Muscle of leg (tissue), 11 donors: ENCODE measurements around the gene SH2D2A. TPM values are rescaled to one million over a fixed set of nuclear protein-coding genes. Genes with fewer than 3 reads are reported as not detected.

Experiments used
- DNase-seq: peaks from one replicate; pipeline ENCODE4 v3.0.0; 2013
- H3K27ac ChIP-seq: one replicate; pipeline ENCODE4 v1.5.1; 2013; ENCODE audit warnings: mild to moderate bottlenecking, low read length, control low read depth
- H3K27me3 ChIP-seq: one replicate; pipeline ENCODE4 v1.6.1; 2013; ENCODE audit warnings: low read length; ENCODE audit not compliant: control insufficient read depth, insufficient read depth
- H3K36me3 ChIP-seq: one replicate; pipeline ENCODE4 v1.6.1; 2013; ENCODE audit warnings: low read length; ENCODE audit not compliant: control insufficient read depth, insufficient read depth
- H3K4me1 ChIP-seq: one replicate; pipeline ENCODE4 v1.6.1; 2013; ENCODE audit warnings: low read length; ENCODE audit not compliant: control insufficient read depth, insufficient read depth
- H3K4me3 ChIP-seq: one replicate; pipeline ENCODE4 v1.5.1; 2013; ENCODE audit warnings: low read length, control low read depth
- H3K9me3 ChIP-seq: replicated peaks from 2 replicates; pipeline ENCODE4 v1.6.1; 2013; ENCODE audit warnings: low read depth, low read length; ENCODE audit not compliant: control insufficient read depth
- WGBS: methylation state at CpG from one replicate; pipeline ENCODE4 v1.1.5; 2013; ENCODE audit warnings: missing lambda C conversion rate; ENCODE audit not compliant: insufficient coverage; 5-methylcytosine and 5-hydroxymethylcytosine counted together
- polyA plus RNA-seq, 8 donors: library from polyadenylated mRNA; unstranded; fragments of 120-200 nt; gene quantifications; one replicate each; pipeline versions ENCODE4 v1.2.1 to v1.2.3, GENCODE V29; 2013; ENCODE audit warnings: inconsistent platforms in 1 of 8, low replicate concordance in 1 of 8; ENCODE audit not compliant: insufficient read length in 8 of 8, insufficient read depth in 1 of 8
- total RNA-seq: library from RNA; stranded (reverse); fragments of 120-200 nt; gene quantifications from one replicate; pipeline ENCODE4 v1.2.4, GENCODE V29; 2013

The SH2D2A gene
- total and polyA plus RNA-seq, 9 donors, result 0.61 to 1.4 (median 0.82) TPM

DNA sequence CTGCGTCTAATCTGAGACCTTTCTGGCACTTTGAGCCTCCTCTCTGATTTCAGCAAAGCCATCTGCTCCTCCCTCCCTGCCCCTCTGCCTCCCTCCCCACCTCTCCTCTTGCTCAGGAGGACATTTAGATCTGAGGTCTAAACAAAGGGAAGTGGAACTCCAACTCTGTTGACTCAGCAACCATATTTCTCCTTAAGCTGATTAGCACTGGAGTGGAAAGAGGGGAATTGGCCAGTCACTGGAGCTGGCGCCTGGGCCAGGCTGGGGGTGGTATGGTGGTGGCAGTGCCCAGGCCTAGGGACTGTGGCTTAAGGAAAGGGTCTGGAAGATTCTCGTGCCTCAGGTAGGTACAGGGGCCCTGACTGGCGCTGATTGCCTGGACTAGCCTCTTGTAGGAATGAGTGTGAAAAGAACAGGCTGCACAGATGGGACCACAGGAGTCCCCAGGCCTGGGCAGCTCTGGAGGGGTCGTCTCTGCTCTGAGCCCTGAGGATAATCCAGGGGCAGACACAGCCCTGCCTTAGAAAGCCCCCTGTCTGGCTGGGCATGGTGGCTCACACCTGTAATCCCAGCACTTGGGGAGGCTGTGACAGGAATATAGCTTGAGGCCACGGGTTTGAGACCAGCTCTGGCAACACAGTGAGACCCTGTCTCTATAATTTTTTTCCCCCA lies 11.9 kb downstream of the SH2D2A start:
- Histone ChIP-seq H3K9me3 (no peaks in the 10 kb centered on the region), H3K4me3 (no peak overlapping the region), H3K27ac (no peak overlapping the region), H3K36me3 (peaks cover 27% of the 10 kb centered on the region), H3K4me1 (peaks cover 47% of the 10 kb centered on the region), H3K27me3 (peaks cover 5% of the 10 kb centered on the region)
- DNase-seq, result peak; percentile 62
- 58% methylated on average over 6 of the region's 6 CpGs for WGBS

DNA sequence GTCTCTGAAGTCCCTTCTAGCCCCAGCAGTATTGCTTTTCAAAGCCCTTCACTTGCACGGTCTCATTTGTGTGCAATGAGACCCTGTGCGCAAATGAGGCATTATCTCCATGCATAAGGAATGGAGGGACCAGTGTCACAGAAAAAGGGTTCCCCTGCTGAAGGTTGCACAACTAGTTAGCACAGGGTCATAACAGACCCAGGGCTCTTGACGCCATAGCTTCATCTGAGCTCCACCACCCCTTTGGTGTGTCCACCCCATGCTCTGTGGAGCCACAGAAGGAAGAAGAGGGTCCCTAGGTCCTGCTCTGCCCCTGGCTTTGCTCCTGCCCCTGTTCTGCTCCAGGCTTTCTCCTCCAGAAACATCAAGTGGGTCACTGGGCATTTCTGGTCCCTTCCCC lies 12.6 kb downstream of the SH2D2A start:
- Histone ChIP-seq H3K36me3 (peaks cover 32% of the 10 kb centered on the region), H3K4me3 (no peak overlapping the region), H3K27ac (no peak overlapping the region), H3K4me1 (peaks cover 44% of the 10 kb centered on the region), H3K27me3 (peaks cover 2% of the 10 kb centered on the region), H3K9me3 (no peaks in the 10 kb centered on the region)
- 48% methylated on average over 3 of the region's 3 CpGs for WGBS
- no peak for DNase-seq

- Histone ChIP-seq H3K4me1 (peaks cover 44% of the 10 kb centered on the region), H3K4me3 (no peak overlapping the region), H3K36me3 (peaks cover 33% of the 10 kb centered on the region), H3K9me3 (no peaks in the 10 kb centered on the region), H3K27me3 (no peaks in the 10 kb centered on the region), H3K27ac (no peak overlapping the region)
- WGBS, result 70% methylated on average over 7 of the region's 13 CpGs
- no peak for DNase-seq
Observed at GRCh38 chr1:156803086-156803851, 13.4 kb downstream of the SH2D2A start.

GRCh38 chr1:156802421-156802935 lies 14.2 kb downstream of the SH2D2A start:
- H3K9me3 ChIP-seq, result no peaks in the 10 kb centered on the region
- DNase-seq, result no peak
- H3K27me3 ChIP-seq, result no peaks in the 10 kb centered on the region
- H3K4me1 ChIP-seq, result peaks cover 44% of the 10 kb centered on the region
- H3K36me3 ChIP-seq, result peaks cover 36% of the 10 kb centered on the region
- 79% methylated on average over 1 of the region's 8 CpGs for WGBS
- H3K4me3 ChIP-seq, result no peak overlapping the region
- H3K27ac ChIP-seq, result no peak overlapping the region

GRCh38 chr1:156801409-156802121 lies 15.1 kb downstream of the SH2D2A start:
- Histone ChIP-seq H3K27me3 (no peaks in the 10 kb centered on the region), H3K9me3 (no peaks in the 10 kb centered on the region), H3K36me3 (peaks cover 43% of the 10 kb centered on the region), H3K4me1 (peaks cover 40% of the 10 kb centered on the region), H3K4me3 (no peak overlapping the region), H3K27ac (peak overlapping the region; percentile 15)
- DNase-seq, result peak; percentile 80
- 30% methylated on average over 2 of the region's 7 CpGs for WGBS

GRCh38 chr1:156797212-156797871 lies 19.3 kb downstream of the SH2D2A start:
- no CpG with 5 or more reads among the region's 4 CpGs for WGBS
- Histone ChIP-seq H3K36me3 (peaks cover 78% of the 10 kb centered on the region), H3K27ac (no peak overlapping the region), H3K4me1 (peaks cover 16% of the 10 kb centered on the region), H3K4me3 (no peak overlapping the region), H3K9me3 (no peaks in the 10 kb centered on the region), H3K27me3 (no peaks in the 10 kb centered on the region)
- peak; percentile 67 for DNase-seq

DNA sequence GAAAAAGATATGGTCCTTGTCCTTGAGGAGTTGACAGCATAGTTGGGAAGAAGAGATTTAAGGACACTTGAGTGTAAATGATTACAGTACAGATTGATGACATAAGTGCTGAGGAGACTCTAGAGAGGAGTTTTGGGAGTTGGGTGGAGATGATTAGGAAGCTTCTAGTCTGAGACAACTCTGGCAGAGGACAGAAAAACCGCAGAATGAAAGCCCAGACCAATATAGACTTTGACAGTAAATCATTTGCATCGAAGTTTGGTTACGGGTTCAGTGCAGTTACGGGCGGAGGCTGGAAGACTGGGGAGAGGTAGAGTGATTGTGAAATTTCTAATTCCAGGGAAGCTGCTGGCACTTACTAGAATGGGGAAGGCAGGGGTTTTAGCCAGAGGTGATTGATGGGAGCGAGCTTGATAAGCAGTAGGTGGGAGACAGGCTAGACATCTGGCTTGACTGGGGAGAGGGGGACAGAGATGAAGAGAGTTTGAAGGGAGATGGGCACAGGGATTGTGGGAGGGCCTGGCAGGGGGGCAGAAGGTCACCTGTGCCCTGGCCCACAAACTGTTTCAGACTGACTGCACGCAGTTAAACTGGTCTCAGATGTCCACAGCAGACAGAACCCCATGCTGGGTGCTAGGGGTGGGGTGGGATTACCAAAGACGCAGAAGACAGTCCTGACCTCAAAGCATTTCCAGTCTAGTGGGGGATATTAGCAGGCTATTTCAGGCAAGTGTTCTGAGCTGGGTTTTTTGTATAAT lies 20.1 kb downstream of the SH2D2A start:
- no peaks in the 10 kb centered on the region for H3K27me3 ChIP-seq
- H3K9me3 ChIP-seq, result no peaks in the 10 kb centered on the region
- no peak for DNase-seq
- H3K36me3 ChIP-seq, result peaks cover 79% of the 10 kb centered on the region
- peaks cover 11% of the 10 kb centered on the region for H3K4me1 ChIP-seq
- no peak overlapping the region for H3K4me3 ChIP-seq
- H3K27ac ChIP-seq, result no peak overlapping the region
- 68% methylated on average over 7 of the region's 8 CpGs for WGBS

DNA sequence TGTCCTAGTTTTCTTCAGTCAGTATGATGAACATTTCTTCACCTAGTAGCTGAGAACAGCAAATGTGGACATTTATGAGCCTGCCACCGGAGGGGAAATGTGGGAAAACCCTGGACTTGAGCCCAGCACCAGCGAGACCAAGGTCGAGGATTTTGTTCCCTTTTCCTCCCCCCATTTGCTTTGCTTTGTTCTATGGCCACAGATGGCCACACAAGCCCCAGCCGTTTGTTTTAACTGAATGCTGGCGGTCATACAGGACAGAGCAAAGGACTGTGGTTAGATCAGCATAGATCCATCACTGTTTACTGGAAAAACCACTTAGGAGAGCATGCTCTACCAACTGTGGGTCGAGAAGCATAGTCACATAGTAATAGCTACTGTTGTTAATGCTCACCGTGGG lies 20.9 kb downstream of the SH2D2A start:
- Histone ChIP-seq H3K27ac (no peak overlapping the region), H3K27me3 (no peaks in the 10 kb centered on the region), H3K4me1 (peaks cover 5% of the 10 kb centered on the region), H3K36me3 (peaks cover 80% of the 10 kb centered on the region), H3K4me3 (no peak overlapping the region), H3K9me3 (no peaks in the 10 kb centered on the region)
- no peak for DNase-seq
- 79% methylated on average over 2 of the region's 7 CpGs for WGBS

DNA sequence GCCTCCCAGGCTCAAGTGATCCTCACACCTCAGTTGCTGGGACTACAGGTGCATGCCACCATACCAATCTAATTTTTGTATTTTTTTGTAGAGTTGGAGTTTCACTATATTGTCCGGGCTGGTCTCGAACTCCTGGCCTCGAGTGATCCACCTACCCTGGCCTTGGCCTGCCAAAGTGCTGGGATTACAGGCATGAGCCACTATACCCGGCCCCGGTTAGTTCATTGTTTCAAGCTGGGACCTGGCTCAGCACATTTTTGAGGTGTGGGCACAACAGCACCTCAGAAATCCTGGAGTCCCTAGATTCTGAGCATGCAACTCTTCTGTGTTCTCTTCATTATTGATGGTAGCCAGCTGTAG lies 21.3 kb downstream of the SH2D2A start:
- 95% methylated on average over 4 of the region's 5 CpGs for WGBS
- H3K36me3 ChIP-seq, result peaks cover 76% of the 10 kb centered on the region

More for the DNA sequence above, 21.3 kb downstream of the SH2D2A start:
- Histone ChIP-seq H3K9me3 (no peaks in the 10 kb centered on the region), H3K4me3 (no peak overlapping the region), H3K27ac (no peak overlapping the region), H3K27me3 (no peaks in the 10 kb centered on the region), H3K4me1 (peaks cover 3% of the 10 kb centered on the region)
- DNase-seq, result no peak
